Keratinocyte (primary cell): Measurements from ENCODE around the gene ZNF516. TPM values are rescaled to one million over a fixed set of nuclear protein-coding genes. Genes with fewer than 3 reads are reported as not detected.

Source experiments
- DNase-seq: peaks from one replicate; pipeline ENCODE4 v3.0.0-alpha.2; 2011; ENCODE audit warnings: low read depth, missing footprints, low spot score
- FAIRE-seq: peaks from 2 replicates; lab custom pipeline; 2011; peaks lifted over from hg19 to GRCh38; lab: Jason Lieb, UNC
- H2AFZ ChIP-seq: 2 replicates; pipeline ENCODE4 v1.6.0; 2012; ENCODE audit warnings: low read length, control low read depth, inconsistent platforms; ENCODE audit not compliant: control insufficient read depth
- H3K27ac ChIP-seq: 2 replicates; pipeline ENCODE4 v1.5.1; 2011; ENCODE audit warnings: low read length; ENCODE audit not compliant: control insufficient read depth, insufficient read depth
- H3K27me3 ChIP-seq: 3 replicates; pipeline ENCODE4 v1.6.0; 2011; ENCODE audit warnings: low read length; ENCODE audit not compliant: control insufficient read depth, insufficient read depth; ENCODE audit errors: extremely low read depth
- H3K36me3 ChIP-seq, 2 experiments: 2 replicates in 1 of 2; 3 replicates in 1 of 2; pipeline ENCODE4 v1.5.1; 2011; ENCODE audit warnings: low read length in 2 of 2, mild to moderate bottlenecking in 1 of 2; ENCODE audit not compliant: control insufficient read depth in 2 of 2, insufficient read depth in 2 of 2; ENCODE audit errors: extremely low read depth in 1 of 2
- H3K4me1 ChIP-seq: 3 replicates; pipeline ENCODE4 v1.5.1; 2011; ENCODE audit warnings: low read length; ENCODE audit not compliant: control insufficient read depth, insufficient read depth; ENCODE audit errors: extremely low read depth
- H3K4me2 ChIP-seq: 3 replicates; pipeline ENCODE4 v1.6.0; 2011; ENCODE audit warnings: low read depth, low read length; ENCODE audit not compliant: control insufficient read depth, insufficient read depth; ENCODE audit errors: extremely low read depth
- H3K4me3 ChIP-seq, 3 experiments: fragments of 200-600 bp in 1 of 3; sonication (generic) in 1 of 3; 2 replicates in 2 of 3; 3 replicates in 1 of 3; pipeline ENCODE4 v1.5.1; 2011 to 2016; ENCODE audit warnings: low read length in 3 of 3, mild to moderate bottlenecking in 3 of 3, control low read depth in 2 of 3, inconsistent platforms in 1 of 3, low read depth in 1 of 3, mixed read lengths in 1 of 3, mixed run types in 1 of 3, moderate library complexity in 1 of 3; ENCODE audit not compliant: control insufficient read depth in 2 of 3, insufficient read depth in 2 of 3; ENCODE audit errors: extremely low read depth in 1 of 3
- H3K79me2 ChIP-seq: 2 replicates; pipeline ENCODE4 v1.6.0; 2012; ENCODE audit warnings: low read length; ENCODE audit not compliant: control insufficient read depth, insufficient read depth
- H3K9ac ChIP-seq: 3 replicates; pipeline ENCODE4 v1.6.0; 2011; ENCODE audit warnings: low read length; ENCODE audit not compliant: control insufficient read depth, insufficient read depth; ENCODE audit errors: extremely low read depth
- H3K9me1 ChIP-seq: 3 replicates; pipeline ENCODE4 v1.6.0; 2011; ENCODE audit warnings: low read length; ENCODE audit not compliant: control insufficient read depth, insufficient read depth; ENCODE audit errors: extremely low read depth
- H3K9me3 ChIP-seq: 2 replicates; pipeline ENCODE4 v1.5.1; 2012; ENCODE audit warnings: low read depth, low read length; ENCODE audit not compliant: control insufficient read depth
- H4K20me1 ChIP-seq: 3 replicates; pipeline ENCODE4 v1.6.0; 2011; ENCODE audit warnings: low read length; ENCODE audit not compliant: control insufficient read depth, insufficient read depth; ENCODE audit errors: extremely low read depth
- EZH2 ChIP-seq: IDR thresholded peaks from one replicate; pipeline ENCODE4 v1.6.1; 2012; ENCODE audit warnings: inconsistent platforms, mild to moderate bottlenecking, low read length, moderate library complexity
- dilution Hi-C: fragments of 300-500 bp; cut with MboI; formaldehyde crosslinking; loops from one replicate; pipeline ENCODE4 v1.7.0; 2020; ENCODE audit warnings: low sequenced_read_pairs; ENCODE audit not compliant: extremely low pct_ligation_motif_present
- polyA plus RNA-seq, 5 experiments: library from polyadenylated mRNA; depleted of rRNA in 3 of 5; stranded (reverse) in 3 of 5; stranded (forward) in 1 of 5; unstranded in 1 of 5; fragments of >200 nt; gene quantifications; 1 replicate in 1 of 5; 2 replicates in 3 of 5; 3 replicates in 1 of 5; pipeline versions ENCODE4 v1.2.1 to v1.2.3, GENCODE V29; 2011 to 2012; ENCODE audit warnings: missing spikeins in 2 of 5, low read depth in 1 of 5, low replicate concordance in 1 of 5
- TF ChIP-seq, protein P1 (sequence below), 3 experiments: IDR thresholded peaks in 1 of 3; conservative IDR thresholded peaks in 1 of 3; optimal IDR thresholded peaks in 1 of 3; 2 replicates in 2 of 3; 3 replicates in 1 of 3; pipeline versions ENCODE3 to v1.5.1; 2011; ENCODE audit warnings: low read length in 3 of 3, mild to moderate bottlenecking in 3 of 3, moderate library complexity in 2 of 3, control low read depth in 1 of 3, inconsistent platforms in 1 of 3; ENCODE audit not compliant: insufficient read depth in 2 of 3; ENCODE audit errors: extremely low read depth in 1 of 3

Gene ZNF516
- polyA plus RNA-seq, 1 donor (not counting 4 experiments of a cell fraction or from before 2014, with no cell fraction given), result 9.3 TPM

DNA sequence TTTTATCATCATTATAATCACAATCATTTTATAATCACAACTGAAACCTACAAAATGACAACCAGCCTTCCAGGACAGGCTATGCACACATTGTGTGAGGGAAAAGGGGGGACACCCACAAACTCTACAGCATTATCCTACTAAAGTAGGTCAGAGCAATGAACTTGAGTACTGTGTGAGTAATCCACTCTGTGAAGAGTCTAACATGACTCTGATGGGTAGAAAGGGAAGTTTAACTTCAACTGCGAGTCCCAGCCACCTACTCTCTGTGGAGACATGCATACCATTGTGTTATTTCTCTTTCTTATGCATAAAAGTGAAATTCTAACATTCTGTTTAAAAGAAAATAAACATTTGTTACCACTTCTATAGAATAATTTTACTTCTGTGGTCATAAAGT, 177.9 kb downstream of the ZNF516 start:
- Histone ChIP-seq H3K4me2 (no peak overlapping the region), H3K36me3 (no peaks in the 10 kb centered on the region), H3K27me3 (no peaks in the 10 kb centered on the region), H3K27ac (no peak overlapping the region), H3K4me1 (no peaks in the 10 kb centered on the region), H3K9me3 (no peaks in the 10 kb centered on the region), H3K9ac (no peak overlapping the region), H3K4me3 (no peak overlapping the region), H3K79me2 (no peaks in the 10 kb centered on the region), H4K20me1 (no peaks in the 10 kb centered on the region), H3K9me1 (no peaks in the 10 kb centered on the region), H2AFZ (no peak overlapping the region)
- DNase-seq (no peak), FAIRE-seq (no peak)
- TF ChIP-seq, protein P1, sequence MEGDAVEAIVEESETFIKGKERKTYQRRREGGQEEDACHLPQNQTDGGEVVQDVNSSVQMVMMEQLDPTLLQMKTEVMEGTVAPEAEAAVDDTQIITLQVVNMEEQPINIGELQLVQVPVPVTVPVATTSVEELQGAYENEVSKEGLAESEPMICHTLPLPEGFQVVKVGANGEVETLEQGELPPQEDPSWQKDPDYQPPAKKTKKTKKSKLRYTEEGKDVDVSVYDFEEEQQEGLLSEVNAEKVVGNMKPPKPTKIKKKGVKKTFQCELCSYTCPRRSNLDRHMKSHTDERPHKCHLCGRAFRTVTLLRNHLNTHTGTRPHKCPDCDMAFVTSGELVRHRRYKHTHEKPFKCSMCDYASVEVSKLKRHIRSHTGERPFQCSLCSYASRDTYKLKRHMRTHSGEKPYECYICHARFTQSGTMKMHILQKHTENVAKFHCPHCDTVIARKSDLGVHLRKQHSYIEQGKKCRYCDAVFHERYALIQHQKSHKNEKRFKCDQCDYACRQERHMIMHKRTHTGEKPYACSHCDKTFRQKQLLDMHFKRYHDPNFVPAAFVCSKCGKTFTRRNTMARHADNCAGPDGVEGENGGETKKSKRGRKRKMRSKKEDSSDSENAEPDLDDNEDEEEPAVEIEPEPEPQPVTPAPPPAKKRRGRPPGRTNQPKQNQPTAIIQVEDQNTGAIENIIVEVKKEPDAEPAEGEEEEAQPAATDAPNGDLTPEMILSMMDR (optimal IDR thresholded peaks at IDR 0.05 in 1 of 3, IDR thresholded peaks at IDR 0.05 in 1 of 3, conservative IDR thresholded peaks at IDR 0.05 in 1 of 3; ENCODE audit: extremely low read depth in 1 of 3, insufficient read depth in 2 of 3, low read length in 3 of 3), result no peak
- TF ChIP-seq EZH2, result no peak
- dilution Hi-C loops, result no loop called here

DNA sequence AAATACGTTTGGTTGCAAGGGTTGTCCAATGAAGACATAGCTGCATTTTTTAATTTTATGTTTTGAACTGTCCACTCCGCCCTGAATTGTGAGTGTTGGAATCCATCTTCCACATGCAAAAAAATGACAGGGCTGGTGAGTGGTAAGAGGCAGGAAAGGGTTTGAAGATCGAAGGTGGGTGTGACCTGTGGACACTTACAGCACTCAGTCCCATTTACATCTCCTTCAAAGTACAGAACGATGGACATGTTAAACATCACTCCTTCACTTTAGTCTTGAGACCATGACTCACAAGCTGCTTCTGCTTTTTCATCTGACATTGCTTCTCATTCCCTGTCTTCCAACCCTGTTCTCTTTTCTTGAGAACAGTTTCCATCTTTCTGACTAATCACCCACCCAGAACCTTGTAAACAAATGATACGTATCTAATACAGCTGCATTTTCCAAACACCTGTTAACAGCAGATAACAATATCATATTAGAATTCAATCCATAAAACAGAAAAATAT, 179.3 kb downstream of the ZNF516 start:
- Histone ChIP-seq H3K27ac (no peak overlapping the region), H3K79me2 (no peaks in the 10 kb centered on the region), H3K4me3 (no peak overlapping the region), H3K36me3 (no peaks in the 10 kb centered on the region), H3K4me1 (no peaks in the 10 kb centered on the region), H3K27me3 (no peaks in the 10 kb centered on the region), H3K9ac (no peak overlapping the region), H3K9me1 (no peaks in the 10 kb centered on the region), H3K9me3 (no peaks in the 10 kb centered on the region), H2AFZ (no peak overlapping the region), H3K4me2 (no peak overlapping the region), H4K20me1 (no peaks in the 10 kb centered on the region)
- TF ChIP-seq EZH2, result no peak
- TF ChIP-seq, protein P1 (optimal IDR thresholded peaks at IDR 0.05 in 1 of 3, IDR thresholded peaks at IDR 0.05 in 1 of 3, conservative IDR thresholded peaks at IDR 0.05 in 1 of 3; ENCODE audit: extremely low read depth in 1 of 3, insufficient read depth in 2 of 3, low read length in 3 of 3), result no peak
- dilution Hi-C loops, result no loop called here
- DNase-seq (no peak), FAIRE-seq (no peak)
